ENCODE measurements around the gene ALDH3B1. TPM values are rescaled to one million over a fixed set of nuclear protein-coding genes. Genes with fewer than 3 reads are reported as not detected.
A peak's percentile ranks its signal among the peaks of the same experiment; 100 is the strongest.
"Not testable (repeated sequence)": the region's sequence is repeated elsewhere in the genome, so short reads cannot be mapped to it uniquely, and the experiment has no call there.

The ALDH3B1 gene, protein sequence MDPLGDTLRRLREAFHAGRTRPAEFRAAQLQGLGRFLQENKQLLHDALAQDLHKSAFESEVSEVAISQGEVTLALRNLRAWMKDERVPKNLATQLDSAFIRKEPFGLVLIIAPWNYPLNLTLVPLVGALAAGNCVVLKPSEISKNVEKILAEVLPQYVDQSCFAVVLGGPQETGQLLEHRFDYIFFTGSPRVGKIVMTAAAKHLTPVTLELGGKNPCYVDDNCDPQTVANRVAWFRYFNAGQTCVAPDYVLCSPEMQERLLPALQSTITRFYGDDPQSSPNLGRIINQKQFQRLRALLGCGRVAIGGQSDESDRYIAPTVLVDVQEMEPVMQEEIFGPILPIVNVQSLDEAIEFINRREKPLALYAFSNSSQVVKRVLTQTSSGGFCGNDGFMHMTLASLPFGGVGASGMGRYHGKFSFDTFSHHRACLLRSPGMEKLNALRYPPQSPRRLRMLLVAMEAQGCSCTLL
- total RNA-seq: 1 to 10 TPM; 1.1 TPM
- 0 reads per million in 2 donors for total RNA-seq

DNA sequence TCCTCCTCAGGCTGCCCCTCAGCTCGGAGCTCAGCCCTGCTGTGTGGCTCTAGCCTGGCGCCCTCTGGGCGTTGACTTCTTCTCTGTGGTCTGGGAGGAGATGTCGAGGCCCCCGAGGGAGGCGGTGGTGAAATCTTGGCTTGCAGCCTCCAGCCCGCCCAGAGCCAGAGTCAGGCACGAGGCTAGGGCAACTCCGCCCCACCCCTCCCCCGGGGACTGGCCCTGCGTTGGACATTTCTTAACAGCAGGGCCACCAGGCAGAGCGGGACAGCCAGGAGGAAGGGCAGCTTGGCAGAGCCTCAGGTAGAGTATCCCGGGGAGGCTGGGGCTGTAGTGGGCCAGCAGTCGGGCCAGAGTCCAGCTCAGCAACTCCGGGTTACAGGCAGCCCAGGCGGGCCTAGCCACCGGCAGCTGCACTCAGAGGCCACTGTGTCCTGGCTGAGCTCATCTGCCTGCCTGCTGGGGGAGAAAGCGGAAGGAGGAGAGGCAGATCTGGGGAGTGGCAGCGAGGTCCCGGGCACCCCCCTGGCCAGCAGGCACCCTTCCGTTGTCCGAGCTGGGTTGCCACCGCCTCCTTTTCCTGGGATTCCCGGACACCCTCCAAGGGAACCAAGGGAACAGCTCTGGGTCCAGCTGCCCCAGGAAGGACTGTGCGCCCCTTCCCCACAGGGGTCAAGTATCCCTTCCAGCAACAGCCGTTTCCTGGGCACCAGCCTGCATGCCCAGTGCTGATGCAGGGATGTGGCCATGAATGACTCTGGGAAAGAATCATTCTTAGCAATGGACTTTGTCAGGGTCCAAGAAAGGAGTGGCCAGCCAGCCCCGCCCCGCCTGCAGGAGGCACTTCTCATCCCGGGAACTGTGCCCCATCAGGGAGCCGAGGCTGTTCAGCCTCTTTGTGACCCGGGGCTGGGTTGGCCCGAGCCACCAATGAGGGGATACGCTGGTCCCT, at the start of gene ALDH3B1:
TSS of gene ALDH3B1 (plus strand) at position 238 of the 952 bp plus-strand sequence. CDS start 4,971 bp downstream, outside the sequence.
- no peak for DNase-seq

DNA sequence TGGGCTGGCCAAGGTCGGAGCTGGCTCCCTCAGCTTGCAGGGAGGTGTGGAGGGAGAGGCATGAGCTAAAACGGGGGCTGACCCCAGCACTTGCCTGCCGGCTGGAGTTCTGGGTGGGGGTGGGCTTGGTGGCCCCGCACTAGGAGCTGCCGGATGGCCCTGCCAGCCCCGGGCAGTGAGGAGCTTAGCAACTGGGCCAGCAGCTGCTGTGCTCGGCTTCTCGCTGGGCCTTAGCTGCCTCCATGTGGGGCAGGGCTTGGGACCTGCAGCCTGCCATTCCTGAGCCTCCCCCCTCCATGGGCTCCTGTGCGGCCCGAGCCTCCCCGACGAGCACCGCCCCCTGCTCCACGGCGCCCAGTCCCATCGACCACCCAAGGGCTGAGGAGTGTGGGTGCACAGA, 46.9 kb upstream of the ALDH3B1 start:
- not testable (repeated sequence) for H3K4me3 Mint-ChIP-seq

More for the DNA sequence above, at the start of gene ALDH3B1:
- peak; percentile 50 for ATAC-seq
- no peak within 1 kb of the TSS for H3K4me3 Mint-ChIP-seq
- H3K36me3 Mint-ChIP-seq (ENCODE audit: low read depth): no peaks in the 10 kb centered on the region
- H3K27ac Mint-ChIP-seq: peak within 1 kb of the TSS; percentile 53
- H3K27me3 Mint-ChIP-seq: peaks cover 12% of the 10 kb centered on the region
- H3K4me1 Mint-ChIP-seq: peaks cover 7% of the 10 kb centered on the region
- H3K9me3 ChIP-seq (ENCODE audit: control insufficient read depth, low read length, poor library complexity, severe bottlenecking): no peaks in the 10 kb centered on the region

DNA sequence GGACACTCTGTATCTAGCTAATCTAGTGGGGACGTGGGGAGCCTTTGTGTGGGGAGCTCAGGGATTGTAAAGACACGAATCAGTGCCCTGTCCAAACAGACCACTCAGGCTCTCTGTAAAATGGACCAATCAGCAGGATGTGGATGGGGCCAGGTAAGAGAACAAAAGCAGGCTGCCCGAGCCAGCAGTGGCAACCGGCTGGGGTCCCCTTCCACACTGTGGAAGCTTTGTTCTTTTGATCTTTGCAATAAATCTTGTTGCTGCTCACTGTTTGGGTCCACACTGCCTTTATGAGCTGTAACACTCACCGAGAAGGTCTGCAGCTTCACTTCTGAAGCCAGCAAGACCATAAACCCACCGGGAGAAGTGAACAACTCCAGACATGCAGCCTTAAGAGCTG, 46.2 kb upstream of the ALDH3B1 start:
- DNase-seq; H3K36me3 Mint-ChIP-seq (ENCODE audit: low read depth); ATAC-seq; H3K27ac Mint-ChIP-seq; H3K4me3 Mint-ChIP-seq; H3K9me3 ChIP-seq (ENCODE audit: control insufficient read depth, low read length, poor library complexity, severe bottlenecking); H3K4me1 Mint-ChIP-seq: not testable (repeated sequence)
- peaks cover 32% of the 10 kb centered on the region for H3K27me3 Mint-ChIP-seq

More for the DNA sequence above, 46.9 kb upstream of the ALDH3B1 start:
- DNase-seq; H3K27ac Mint-ChIP-seq; H3K9me3 ChIP-seq (ENCODE audit: control insufficient read depth, low read length, poor library complexity, severe bottlenecking); ATAC-seq; H3K36me3 Mint-ChIP-seq (ENCODE audit: low read depth); H3K4me1 Mint-ChIP-seq: not testable (repeated sequence)
- peaks cover 34% of the 10 kb centered on the region for H3K27me3 Mint-ChIP-seq

DNA sequence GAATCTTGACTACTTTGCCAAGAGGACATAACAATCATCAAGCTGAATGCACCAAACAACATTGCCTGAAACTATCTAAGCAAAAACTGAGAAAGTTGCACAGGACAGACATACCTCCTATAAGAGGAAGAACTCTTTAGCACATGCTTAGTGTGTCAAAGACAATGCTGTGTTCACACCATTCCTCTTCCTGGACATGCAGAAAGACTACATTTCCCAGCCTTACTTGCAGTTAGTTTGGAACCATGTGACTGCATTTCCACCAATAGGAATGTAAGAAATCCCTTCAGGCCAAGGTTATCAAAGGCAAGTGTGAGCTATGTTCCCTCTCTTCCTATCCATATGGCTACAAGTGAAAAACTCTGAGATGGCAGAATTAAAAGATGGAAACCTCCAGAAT, 45.4 kb upstream of the ALDH3B1 start:
- not testable (repeated sequence) for H3K4me1 Mint-ChIP-seq; H3K4me3 Mint-ChIP-seq; H3K36me3 Mint-ChIP-seq (ENCODE audit: low read depth); ATAC-seq; DNase-seq; H3K27ac Mint-ChIP-seq; H3K9me3 ChIP-seq (ENCODE audit: control insufficient read depth, low read length, poor library complexity, severe bottlenecking)
- peaks cover 27% of the 10 kb centered on the region for H3K27me3 Mint-ChIP-seq

DNA sequence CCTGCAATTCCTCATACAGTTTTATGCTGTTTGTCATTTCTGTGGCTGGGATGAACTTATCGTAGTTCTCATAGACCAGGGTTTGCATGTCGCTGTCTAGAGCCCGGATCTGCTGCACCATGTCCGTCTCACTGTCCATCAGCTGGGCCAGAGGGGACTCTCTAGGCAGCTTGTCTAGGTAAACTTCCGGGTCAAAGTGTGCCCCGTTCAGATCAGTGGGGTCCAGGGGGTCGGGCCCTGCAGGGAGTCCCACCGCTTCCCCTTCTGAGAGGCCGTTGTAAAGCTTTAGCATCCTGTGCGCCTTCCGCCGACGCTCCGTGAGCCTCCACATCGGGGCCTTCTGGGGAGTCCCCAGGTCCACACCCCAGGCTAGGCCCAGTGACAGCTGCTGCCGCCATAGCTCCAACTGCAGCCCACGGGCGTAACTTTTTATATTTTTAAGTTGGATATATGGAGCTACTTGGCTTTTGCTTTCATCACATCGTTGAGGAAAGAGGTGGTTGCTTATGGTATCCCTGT, 44.2 kb upstream of the ALDH3B1 start:
- ATAC-seq; DNase-seq; H3K9me3 ChIP-seq (ENCODE audit: control insufficient read depth, low read length, poor library complexity, severe bottlenecking); H3K36me3 Mint-ChIP-seq (ENCODE audit: low read depth); H3K4me3 Mint-ChIP-seq; H3K4me1 Mint-ChIP-seq; H3K27ac Mint-ChIP-seq: not testable (repeated sequence)
- H3K27me3 Mint-ChIP-seq: peaks cover 21% of the 10 kb centered on the region

DNA sequence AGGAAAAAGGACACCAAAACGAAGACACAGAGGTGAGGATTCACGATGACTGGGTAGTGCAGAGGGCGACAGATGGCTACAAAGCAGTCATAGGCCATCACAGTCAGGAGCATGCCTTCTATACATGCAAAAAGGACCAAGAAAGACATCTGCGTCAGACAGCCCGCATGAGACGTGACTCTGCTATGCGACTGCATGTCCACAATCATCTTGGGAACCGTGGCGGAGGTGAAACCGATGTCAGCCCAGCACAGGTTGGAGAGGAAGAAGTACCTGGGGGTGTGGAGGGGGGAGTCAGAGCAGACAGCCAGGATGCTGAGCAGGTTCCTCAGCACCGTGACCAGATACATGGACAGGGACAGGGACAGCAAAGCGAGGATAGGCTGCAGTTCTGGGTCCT, 35.4 kb upstream of the ALDH3B1 start:
- not testable (repeated sequence) for H3K4me3 Mint-ChIP-seq; DNase-seq; ATAC-seq; H3K36me3 Mint-ChIP-seq (ENCODE audit: low read depth); H3K4me1 Mint-ChIP-seq; H3K27ac Mint-ChIP-seq; H3K9me3 ChIP-seq (ENCODE audit: control insufficient read depth, low read length, poor library complexity, severe bottlenecking)
- peaks cover 64% of the 10 kb centered on the region for H3K27me3 Mint-ChIP-seq

DNA sequence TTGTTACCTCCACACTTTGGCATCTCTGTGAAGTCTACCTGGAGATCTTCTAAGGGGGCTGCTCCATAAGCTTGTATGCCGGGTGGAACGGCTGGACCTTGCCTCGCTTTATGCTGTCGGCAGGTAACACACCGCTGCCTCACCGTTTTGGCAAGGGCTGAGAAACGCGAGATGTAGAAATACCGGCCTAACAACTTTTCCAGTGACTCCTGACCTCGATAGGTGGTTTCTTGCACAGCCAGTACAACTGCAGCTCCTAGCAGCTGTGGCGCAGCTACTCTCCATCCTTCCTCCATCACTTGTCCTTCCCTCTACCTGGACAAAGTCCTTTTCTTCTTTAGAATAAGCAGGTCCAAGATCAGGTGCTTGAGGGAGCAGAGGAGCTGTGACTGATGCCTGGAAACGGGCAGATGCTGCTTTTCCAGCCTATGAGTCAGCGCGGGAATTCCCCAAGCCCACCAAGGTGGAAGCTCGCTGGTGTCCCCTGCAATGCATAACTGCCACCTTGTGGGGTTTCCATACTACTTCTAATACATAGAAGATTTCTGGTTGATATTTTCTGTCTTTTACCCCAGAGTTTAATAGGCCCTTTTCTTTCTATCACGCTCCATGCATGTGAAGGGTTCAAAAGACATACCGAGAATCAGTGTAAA, 31.2 kb upstream of the ALDH3B1 start:
- H3K9me3 ChIP-seq (ENCODE audit: control insufficient read depth, low read length, poor library complexity, severe bottlenecking); H3K36me3 Mint-ChIP-seq (ENCODE audit: low read depth); DNase-seq; ATAC-seq; H3K27ac Mint-ChIP-seq; H3K4me1 Mint-ChIP-seq; H3K4me3 Mint-ChIP-seq: not testable (repeated sequence)
- peaks cover 47% of the 10 kb centered on the region for H3K27me3 Mint-ChIP-seq

DNA sequence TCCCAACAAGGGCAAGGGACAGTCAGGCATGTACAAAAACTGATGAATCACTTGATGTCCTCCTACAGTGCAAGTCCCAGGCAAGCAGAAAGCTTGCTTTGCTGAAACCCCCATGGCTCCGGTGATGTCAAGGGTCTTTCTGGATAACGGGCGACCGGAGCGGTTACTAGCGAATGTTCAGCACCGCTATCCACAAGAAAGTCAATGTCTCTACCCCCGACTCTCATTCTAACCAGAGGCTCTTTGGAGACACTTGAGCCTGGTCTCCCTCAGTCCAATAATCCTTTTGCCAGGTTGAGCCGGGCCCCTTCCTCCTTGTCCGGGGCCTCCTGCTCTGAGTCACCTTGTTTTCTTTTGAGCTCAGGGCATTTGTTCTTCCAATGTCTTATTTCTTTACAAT, 28.9 kb upstream of the ALDH3B1 start:
- ATAC-seq: not testable (repeated sequence)
- H3K27ac Mint-ChIP-seq: peak overlapping the region; percentile 16

DNA sequence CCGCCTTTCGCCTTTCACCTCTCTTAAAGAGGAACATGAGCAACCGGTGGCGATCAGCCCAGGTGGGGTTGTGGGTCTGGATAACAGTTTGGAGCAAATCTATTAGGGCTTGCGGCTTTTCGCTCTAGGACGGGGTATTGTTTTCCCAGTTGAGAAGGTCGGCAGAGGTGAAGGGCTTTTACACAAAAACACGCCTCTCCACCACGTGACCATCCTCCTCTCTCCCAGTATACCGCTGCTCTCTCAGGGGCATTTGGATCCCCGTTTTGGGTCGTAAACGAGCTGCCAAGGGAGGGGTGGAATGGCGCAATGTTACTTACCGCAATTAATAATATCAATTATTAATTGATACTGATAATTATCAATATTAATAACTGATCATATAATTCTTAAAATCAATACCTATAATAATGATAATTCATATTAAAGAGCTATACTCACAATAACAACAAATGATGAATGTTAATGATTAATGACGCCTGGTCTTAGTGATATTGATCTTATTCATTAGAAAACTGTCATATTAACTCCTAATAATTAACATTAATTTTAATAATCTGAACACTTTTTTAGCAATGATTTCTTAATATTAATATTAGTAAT, 27.8 kb upstream of the ALDH3B1 start:
- Mint-ChIP-seq H3K27ac (peak overlapping the region; percentile 16), H3K27me3 (peaks cover 31% of the 10 kb centered on the region)
- not testable (repeated sequence) for ATAC-seq; DNase-seq; H3K36me3 Mint-ChIP-seq (ENCODE audit: low read depth); H3K9me3 ChIP-seq (ENCODE audit: control insufficient read depth, low read length, poor library complexity, severe bottlenecking); H3K4me1 Mint-ChIP-seq; H3K4me3 Mint-ChIP-seq

More for the DNA sequence above, 28.9 kb upstream of the ALDH3B1 start:
- not testable (repeated sequence) for H3K4me3 Mint-ChIP-seq; H3K36me3 Mint-ChIP-seq (ENCODE audit: low read depth); DNase-seq; H3K4me1 Mint-ChIP-seq; H3K9me3 ChIP-seq (ENCODE audit: control insufficient read depth, low read length, poor library complexity, severe bottlenecking)
- peaks cover 38% of the 10 kb centered on the region for H3K27me3 Mint-ChIP-seq

DNA sequence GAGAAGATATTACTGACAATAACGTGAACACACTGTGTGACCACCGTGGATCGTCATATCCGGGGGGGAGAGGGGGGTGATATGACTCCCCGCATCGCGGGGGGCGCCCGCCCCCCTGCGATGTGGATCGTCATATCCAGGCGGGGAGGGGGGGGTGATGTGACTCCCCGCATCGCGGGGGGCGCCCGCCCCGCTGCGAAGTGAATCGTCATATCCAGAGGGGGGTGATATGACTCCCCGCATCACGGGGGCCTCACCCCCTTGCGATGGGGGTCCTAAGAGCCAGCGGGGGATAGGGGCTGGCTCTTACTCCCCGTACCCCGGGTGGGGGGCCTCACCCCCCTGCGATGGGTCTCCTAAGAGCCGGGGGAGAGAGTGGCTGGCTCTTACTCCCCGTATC, 26.2 kb upstream of the ALDH3B1 start:
- DNase-seq (no peak), ATAC-seq (no peak)
- no peak overlapping the region for H3K27ac Mint-ChIP-seq
- H3K4me1 Mint-ChIP-seq: no peaks in the 10 kb centered on the region
- H3K9me3 ChIP-seq (ENCODE audit: control insufficient read depth, low read length, poor library complexity, severe bottlenecking): no peaks in the 10 kb centered on the region
- H3K4me3 Mint-ChIP-seq: no peak overlapping the region
- H3K36me3 Mint-ChIP-seq (ENCODE audit: low read depth): no peaks in the 10 kb centered on the region
- H3K27me3 Mint-ChIP-seq: peaks cover 20% of the 10 kb centered on the region

DNA sequence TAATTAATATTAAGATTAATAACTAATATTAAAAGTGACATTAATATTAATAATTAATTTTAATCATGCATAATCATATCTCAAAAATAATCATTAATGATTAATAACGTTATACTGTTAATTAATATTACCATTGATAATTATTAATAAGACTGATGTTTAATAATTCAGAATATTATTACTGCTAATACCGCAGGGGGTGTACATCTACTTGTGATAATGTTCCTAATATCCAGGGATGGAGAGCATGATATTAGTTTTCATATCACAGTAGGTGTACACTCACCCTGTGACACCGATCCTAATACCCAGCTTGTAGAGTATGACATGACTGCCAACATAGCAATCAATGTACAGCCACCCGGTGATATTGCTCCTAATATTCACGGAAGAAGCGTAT, 24.8 kb upstream of the ALDH3B1 start:
- not testable (repeated sequence) for H3K4me3 Mint-ChIP-seq; ATAC-seq; H3K36me3 Mint-ChIP-seq (ENCODE audit: low read depth)

DNA sequence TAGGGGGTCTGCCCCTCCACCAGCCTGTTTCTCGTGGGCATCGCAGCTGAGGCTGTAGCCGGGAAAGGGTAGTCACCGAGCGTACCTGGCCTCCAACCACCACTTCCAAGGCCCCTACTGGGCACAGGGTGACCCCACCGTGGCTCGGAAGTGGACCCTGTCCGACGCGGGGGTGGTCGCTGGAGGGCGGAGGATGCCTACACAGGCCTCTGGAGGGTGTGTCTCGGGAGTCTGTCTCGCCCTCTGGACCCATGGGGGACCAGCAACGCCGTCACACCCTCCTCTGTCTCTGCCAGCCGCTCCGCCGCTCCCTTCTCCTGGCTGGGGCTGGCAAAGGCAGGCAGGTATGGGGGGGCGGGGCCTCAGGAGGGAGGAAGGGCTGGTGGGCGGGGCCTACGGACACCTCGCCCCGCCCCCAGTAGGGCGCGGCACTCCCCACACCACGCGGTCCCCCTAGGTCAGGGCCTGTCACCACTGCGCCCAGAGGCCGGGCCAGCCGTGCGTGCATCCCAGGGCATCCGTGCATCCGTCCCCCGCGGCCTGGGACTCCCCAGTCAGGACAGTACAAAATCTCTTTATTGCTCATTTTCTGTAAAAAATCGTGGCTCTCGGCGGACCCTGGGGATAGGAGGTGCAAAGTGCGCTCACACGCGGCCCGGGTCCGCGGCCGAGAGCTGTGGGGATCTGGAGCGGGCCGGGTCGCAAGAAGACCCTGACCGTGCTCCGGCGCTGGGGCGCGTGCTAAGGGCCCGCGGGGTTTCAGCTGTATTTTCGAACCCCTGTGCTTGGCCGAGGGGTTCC, 19.4 kb upstream of the ALDH3B1 start:
- not testable (repeated sequence) for H3K4me1 Mint-ChIP-seq; H3K27ac Mint-ChIP-seq; H3K36me3 Mint-ChIP-seq (ENCODE audit: low read depth); DNase-seq; H3K4me3 Mint-ChIP-seq; H3K9me3 ChIP-seq (ENCODE audit: control insufficient read depth, low read length, poor library complexity, severe bottlenecking); ATAC-seq; H3K27me3 Mint-ChIP-seq

More for the DNA sequence above, 24.8 kb upstream of the ALDH3B1 start:
- H3K4me1 Mint-ChIP-seq; DNase-seq; H3K9me3 ChIP-seq (ENCODE audit: control insufficient read depth, low read length, poor library complexity, severe bottlenecking); H3K27ac Mint-ChIP-seq: not testable (repeated sequence)
- H3K27me3 Mint-ChIP-seq: peaks cover 14% of the 10 kb centered on the region
